OCI-LY1 (cell line): Measurements from ENCODE around the gene NPAS3.

Experiments used
- H2AFZ ChIP-seq: fragments of 200-600 bp; sonication (generic), shearing (Covaris generic); 2 replicates; pipeline ENCODE4 v1.6.0; 2014; ENCODE audit warnings: antibody characterized with exemption, mild to moderate bottlenecking, low read length
- H3F3A ChIP-seq: fragments of 200-600 bp; sonication (generic), shearing (Covaris generic); 2 replicates; pipeline ENCODE4 v1.6.0; 2014; ENCODE audit warnings: mild to moderate bottlenecking, antibody characterized with exemption, low read length, moderate library complexity; ENCODE audit not compliant: insufficient read depth
- H3K27ac ChIP-seq: fragments of 200-600 bp; sonication (generic); 2 replicates; pipeline ENCODE4 v1.5.1; 2014; ENCODE audit warnings: low read length, mixed run types, mild to moderate bottlenecking, low read depth; ENCODE audit not compliant: poor library complexity, severe bottlenecking
- H3K27me3 ChIP-seq: fragments of 200-600 bp; sonication (generic); 2 replicates; pipeline ENCODE4 v1.6.0; 2014; ENCODE audit warnings: antibody characterized with exemption, mild to moderate bottlenecking, low read length, moderate library complexity; ENCODE audit not compliant: insufficient read depth
- H3K36me3 ChIP-seq: fragments of 200-600 bp; sonication (generic); 2 replicates; pipeline ENCODE4 v1.6.1; 2014; ENCODE audit warnings: mild to moderate bottlenecking, antibody characterized with exemption, low read length, moderate library complexity, mixed read lengths; ENCODE audit not compliant: insufficient read depth
- H3K4me1 ChIP-seq: fragments of 200-600 bp; sonication (generic); 2 replicates; pipeline ENCODE4 v1.5.1; 2014; ENCODE audit warnings: mild to moderate bottlenecking, low read length, moderate library complexity; ENCODE audit not compliant: insufficient read depth, severe bottlenecking
- H3K4me2 ChIP-seq: fragments of 200-600 bp; sonication (generic), shearing (Covaris generic); 2 replicates; pipeline ENCODE4 v1.6.1; 2014; ENCODE audit warnings: low read length
- H3K4me3 ChIP-seq: fragments of 200-600 bp; sonication (generic); 2 replicates; pipeline ENCODE4 v1.5.1; 2014; ENCODE audit warnings: low read length, low read depth, mild to moderate bottlenecking, mixed read lengths; ENCODE audit not compliant: poor library complexity, severe bottlenecking
- H3K79me2 ChIP-seq: fragments of 200-600 bp; shearing (Covaris generic); 2 replicates; pipeline ENCODE4 v1.6.1; 2016; ENCODE audit warnings: mixed run types, low read length, mixed read lengths; ENCODE audit not compliant: insufficient read depth
- H3K9ac ChIP-seq: fragments of 200-600 bp; sonication (generic), shearing (Covaris generic); 2 replicates; pipeline ENCODE4 v1.6.1; 2014; ENCODE audit warnings: mild to moderate bottlenecking, low read length, mixed read lengths
- H3K9me2 ChIP-seq: fragments of 200-600 bp; sonication (generic), shearing (Covaris generic); 2 replicates; pipeline ENCODE4 v1.6.1; 2014; ENCODE audit warnings: low read depth, mild to moderate bottlenecking, low read length, mixed read lengths
- H3K9me3 ChIP-seq: fragments of 200-600 bp; shearing (Covaris generic); 2 replicates; pipeline ENCODE4 v1.6.1; 2014; ENCODE audit warnings: low read length, mixed read lengths
- H4K20me1 ChIP-seq: fragments of 200-600 bp; sonication (generic), shearing (Covaris generic); 2 replicates; pipeline ENCODE4 v1.6.0; 2016; ENCODE audit warnings: mild to moderate bottlenecking, low read length; ENCODE audit not compliant: insufficient read depth
- CTCF ChIP-seq: fragments of 200-600 bp; sonication (generic), shearing (Covaris generic); IDR thresholded peaks from 2 replicates; pipeline ENCODE4 v1.5.1; 2017; ENCODE audit warnings: mild to moderate bottlenecking, antibody characterized with exemption, low read length, moderate library complexity, mixed read lengths
- EZH2 ChIP-seq: fragments of 200-600 bp; sonication (generic), shearing (Covaris generic); IDR thresholded peaks from 2 replicates; pipeline ENCODE4 v1.8.0; 2017; ENCODE audit warnings: borderline replicate concordance, mixed run types, mild to moderate bottlenecking, antibody characterized with exemption, low read length, moderate library complexity, mixed read lengths

The NPAS3 gene

GRCh38 chr14:33618361-33619105 lies 679.9 kb downstream of the NPAS3 start:
- H3K9me2 ChIP-seq, result no peaks in the 10 kb centered on the region
- H3K4me3 ChIP-seq, result no peak overlapping the region
- no peaks in the 10 kb centered on the region for H3F3A ChIP-seq
- no peaks in the 10 kb centered on the region for H3K9me3 ChIP-seq
- H3K4me1 ChIP-seq, result no peaks in the 10 kb centered on the region
- no peaks in the 10 kb centered on the region for H3K36me3 ChIP-seq
- H3K27me3 ChIP-seq, result no peaks in the 10 kb centered on the region
- no peaks in the 10 kb centered on the region for H3K79me2 ChIP-seq
- H3K4me2 ChIP-seq, result no peak overlapping the region
- TF ChIP-seq CTCF, result no peak
- no peak for TF ChIP-seq EZH2
- no peak overlapping the region for H3K9ac ChIP-seq
- H2AFZ ChIP-seq, result no peak overlapping the region
- no peak overlapping the region for H3K27ac ChIP-seq
- H4K20me1 ChIP-seq, result no peaks in the 10 kb centered on the region

DNA sequence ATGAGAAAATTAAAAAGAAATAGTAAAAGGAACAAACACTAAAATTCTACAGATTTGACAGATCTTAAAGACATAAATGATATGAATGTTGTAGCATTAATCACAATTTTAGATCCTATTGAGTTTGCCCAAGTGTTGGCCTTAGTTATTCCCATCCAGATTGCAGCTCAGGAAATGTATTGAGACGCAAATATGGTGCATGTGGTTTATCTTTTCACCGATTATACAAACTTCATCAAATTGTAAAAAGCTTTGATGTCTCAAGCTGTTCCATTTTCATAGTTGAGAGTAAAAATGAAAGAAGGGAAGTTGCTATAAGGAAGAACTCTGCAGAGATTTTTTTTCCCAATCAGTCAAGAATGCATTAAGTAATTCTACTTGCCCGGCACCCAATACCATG lies 683.8 kb downstream of the NPAS3 start:
- no peak overlapping the region for H3K27ac ChIP-seq
- no peaks in the 10 kb centered on the region for H3K36me3 ChIP-seq
- no peak overlapping the region for H3K4me2 ChIP-seq
- H2AFZ ChIP-seq, result no peak overlapping the region
- H3F3A ChIP-seq, result no peaks in the 10 kb centered on the region
- no peaks in the 10 kb centered on the region for H3K79me2 ChIP-seq
- H3K9me2 ChIP-seq, result no peaks in the 10 kb centered on the region
- no peak overlapping the region for H3K9ac ChIP-seq
- H3K4me1 ChIP-seq, result no peaks in the 10 kb centered on the region
- H4K20me1 ChIP-seq, result no peaks in the 10 kb centered on the region
- H3K4me3 ChIP-seq, result no peak overlapping the region
- no peaks in the 10 kb centered on the region for H3K27me3 ChIP-seq
- H3K9me3 ChIP-seq, result no peaks in the 10 kb centered on the region
- TF ChIP-seq CTCF (no peak), EZH2 (no peak)

GRCh38 chr14:33629792-33630191 lies 691.1 kb downstream of the NPAS3 start:
- H3K79me2 ChIP-seq, result no peaks in the 10 kb centered on the region
- H3K27me3 ChIP-seq, result no peaks in the 10 kb centered on the region
- H3K9ac ChIP-seq, result no peak overlapping the region
- H3F3A ChIP-seq, result no peaks in the 10 kb centered on the region
- H4K20me1 ChIP-seq, result no peaks in the 10 kb centered on the region
- no peak overlapping the region for H3K27ac ChIP-seq
- no peaks in the 10 kb centered on the region for H3K9me2 ChIP-seq
- H3K9me3 ChIP-seq, result no peaks in the 10 kb centered on the region
- no peaks in the 10 kb centered on the region for H3K36me3 ChIP-seq
- TF ChIP-seq CTCF (no peak), EZH2 (no peak)
- no peak overlapping the region for H2AFZ ChIP-seq
- H3K4me3 ChIP-seq, result no peak overlapping the region
- no peaks in the 10 kb centered on the region for H3K4me1 ChIP-seq
- no peak overlapping the region for H3K4me2 ChIP-seq
